ENCODE data around the gene ERG. TPM values are rescaled to one million over a fixed set of nuclear protein-coding genes. Genes with fewer than 3 reads are reported as not detected.

The ERG gene
- total RNA-seq, 2 donors from 2014 or later, result 2.5 to 6.7 TPM

DNA sequence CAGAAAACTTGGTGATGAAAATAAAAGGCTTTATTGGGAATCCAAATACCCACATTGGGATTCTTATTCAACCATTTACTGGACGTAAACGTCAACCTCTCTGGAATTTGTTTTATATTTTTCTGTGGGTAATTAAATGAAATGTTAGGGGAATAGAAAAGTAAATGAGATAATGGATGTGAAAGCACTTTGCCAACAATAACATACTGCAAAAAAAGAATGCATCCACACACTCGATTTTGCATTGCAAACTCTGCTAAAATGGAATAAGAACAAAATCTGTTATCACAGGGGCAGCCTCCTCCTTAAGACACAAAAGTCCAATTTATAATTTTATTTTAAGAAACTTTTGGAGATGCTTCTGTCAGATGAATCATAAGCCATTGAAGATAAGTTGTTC, 88.4 kb downstream of the ERG start:
- no peak for DNase-seq
- TF ChIP-seq, protein P1, sequence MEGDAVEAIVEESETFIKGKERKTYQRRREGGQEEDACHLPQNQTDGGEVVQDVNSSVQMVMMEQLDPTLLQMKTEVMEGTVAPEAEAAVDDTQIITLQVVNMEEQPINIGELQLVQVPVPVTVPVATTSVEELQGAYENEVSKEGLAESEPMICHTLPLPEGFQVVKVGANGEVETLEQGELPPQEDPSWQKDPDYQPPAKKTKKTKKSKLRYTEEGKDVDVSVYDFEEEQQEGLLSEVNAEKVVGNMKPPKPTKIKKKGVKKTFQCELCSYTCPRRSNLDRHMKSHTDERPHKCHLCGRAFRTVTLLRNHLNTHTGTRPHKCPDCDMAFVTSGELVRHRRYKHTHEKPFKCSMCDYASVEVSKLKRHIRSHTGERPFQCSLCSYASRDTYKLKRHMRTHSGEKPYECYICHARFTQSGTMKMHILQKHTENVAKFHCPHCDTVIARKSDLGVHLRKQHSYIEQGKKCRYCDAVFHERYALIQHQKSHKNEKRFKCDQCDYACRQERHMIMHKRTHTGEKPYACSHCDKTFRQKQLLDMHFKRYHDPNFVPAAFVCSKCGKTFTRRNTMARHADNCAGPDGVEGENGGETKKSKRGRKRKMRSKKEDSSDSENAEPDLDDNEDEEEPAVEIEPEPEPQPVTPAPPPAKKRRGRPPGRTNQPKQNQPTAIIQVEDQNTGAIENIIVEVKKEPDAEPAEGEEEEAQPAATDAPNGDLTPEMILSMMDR (IDR thresholded peaks at IDR 0.05), result no peak
- intact Hi-C loops (cut with DNase I), result no loop called here
- no peaks in the 10 kb centered on the region for H3K27me3 ChIP-seq
- no peaks in the 10 kb centered on the region for H3K9me3 ChIP-seq
- H3K36me3 ChIP-seq, result no peaks in the 10 kb centered on the region
- H3K27ac ChIP-seq, result no peak overlapping the region
- H3K9ac ChIP-seq (ENCODE audit: low read depth in 2 of 2, low read length in 2 of 2), result no peak overlapping the region
- no peak overlapping the region for H3K4me3 ChIP-seq
- H3K4me1 ChIP-seq, result no peaks in the 10 kb centered on the region

DNA sequence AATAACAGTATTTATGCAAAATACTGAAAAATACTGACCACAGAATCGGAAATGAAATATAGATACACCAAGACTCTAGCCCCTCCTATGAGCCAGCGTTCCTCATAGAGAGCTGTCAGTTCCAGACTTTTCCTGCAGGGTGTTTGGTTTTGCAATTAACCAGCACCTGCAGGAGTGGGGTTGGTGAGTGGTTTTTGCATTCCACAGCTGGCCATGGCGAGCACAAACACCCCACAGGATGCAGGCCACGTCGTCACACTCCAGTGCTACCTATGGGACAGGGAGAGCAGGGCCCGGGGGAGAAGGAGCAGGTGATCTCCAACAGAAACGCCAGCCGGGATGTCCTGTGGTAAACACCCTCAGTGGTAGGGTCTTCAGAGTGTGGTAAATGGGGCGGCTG, 94.1 kb downstream of the ERG start:
- no peak overlapping the region for H3K4me3 ChIP-seq
- DNase-seq, result no peak
- no peak overlapping the region for H3K27ac ChIP-seq
- no peaks in the 10 kb centered on the region for H3K27me3 ChIP-seq
- no peaks in the 10 kb centered on the region for H3K4me1 ChIP-seq
- no peaks in the 10 kb centered on the region for H3K36me3 ChIP-seq
- no peaks in the 10 kb centered on the region for H3K9me3 ChIP-seq
- TF ChIP-seq, protein P1 (IDR thresholded peaks at IDR 0.05), result no peak
- intact Hi-C loops (cut with DNase I), result no loop called here
- H3K9ac ChIP-seq (ENCODE audit: low read depth in 2 of 2, low read length in 2 of 2), result no peak overlapping the region

DNA sequence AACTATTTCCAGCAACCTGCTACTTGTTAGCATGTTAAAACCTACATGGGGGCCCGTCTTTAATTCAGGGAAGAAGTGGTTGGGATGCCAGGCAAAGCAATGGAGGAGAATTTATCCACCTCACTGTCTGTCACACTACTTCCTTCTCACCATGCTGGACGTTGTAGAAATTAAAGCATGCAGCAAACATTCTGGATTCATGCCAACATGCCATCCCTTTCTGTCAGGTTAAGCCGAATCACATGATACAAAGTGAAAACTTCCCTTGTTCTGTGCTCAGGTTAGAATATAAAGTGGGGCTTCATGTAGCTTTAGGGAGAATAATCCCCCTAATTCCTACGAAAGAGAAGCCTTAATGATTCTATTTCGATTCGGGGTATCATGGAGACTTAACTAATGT, 95.5 kb downstream of the ERG start:
- Histone ChIP-seq H3K4me3 (no peak overlapping the region), H3K27ac (no peak overlapping the region), H3K4me1 (no peaks in the 10 kb centered on the region), H3K27me3 (no peaks in the 10 kb centered on the region), H3K36me3 (no peaks in the 10 kb centered on the region), H3K9me3 (no peaks in the 10 kb centered on the region), H3K9ac (ENCODE audit: low read depth in 2 of 2, low read length in 2 of 2) (no peak overlapping the region)
- no peak for DNase-seq
- intact Hi-C loops (cut with DNase I), result no loop called here
- TF ChIP-seq, protein P1 (IDR thresholded peaks at IDR 0.05), result no peak

DNA sequence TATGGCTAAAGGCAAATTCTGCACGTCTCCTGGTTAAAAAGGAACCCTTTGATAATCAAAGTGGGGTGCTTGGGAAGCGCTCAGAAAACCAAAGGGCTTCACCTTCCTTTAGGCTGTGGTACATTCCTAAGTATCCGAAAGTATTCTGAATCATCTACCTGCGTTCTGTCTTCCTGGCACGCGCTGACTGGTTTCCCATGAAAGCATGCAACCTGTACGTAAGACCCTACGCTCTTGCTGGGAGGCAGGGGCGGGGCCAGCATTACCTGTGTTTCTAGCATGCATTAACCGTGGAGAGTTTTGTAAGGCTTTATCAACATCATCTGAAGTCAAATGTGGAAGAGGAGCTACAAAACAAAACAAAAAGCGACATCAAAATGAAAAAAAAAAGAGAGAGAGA, 96.0 kb downstream of the ERG start:
- no peaks in the 10 kb centered on the region for H3K36me3 ChIP-seq
- TF ChIP-seq, protein P1 (IDR thresholded peaks at IDR 0.05), result no peak
- H3K9me3 ChIP-seq, result no peaks in the 10 kb centered on the region
- no peak overlapping the region for H3K27ac ChIP-seq
- H3K4me1 ChIP-seq, result no peaks in the 10 kb centered on the region
- DNase-seq, result no peak
- no peak overlapping the region for H3K4me3 ChIP-seq
- H3K27me3 ChIP-seq, result no peaks in the 10 kb centered on the region
- intact Hi-C loops (cut with DNase I), result no loop called here
- H3K9ac ChIP-seq (ENCODE audit: low read depth in 2 of 2, low read length in 2 of 2), result no peak overlapping the region

DNA sequence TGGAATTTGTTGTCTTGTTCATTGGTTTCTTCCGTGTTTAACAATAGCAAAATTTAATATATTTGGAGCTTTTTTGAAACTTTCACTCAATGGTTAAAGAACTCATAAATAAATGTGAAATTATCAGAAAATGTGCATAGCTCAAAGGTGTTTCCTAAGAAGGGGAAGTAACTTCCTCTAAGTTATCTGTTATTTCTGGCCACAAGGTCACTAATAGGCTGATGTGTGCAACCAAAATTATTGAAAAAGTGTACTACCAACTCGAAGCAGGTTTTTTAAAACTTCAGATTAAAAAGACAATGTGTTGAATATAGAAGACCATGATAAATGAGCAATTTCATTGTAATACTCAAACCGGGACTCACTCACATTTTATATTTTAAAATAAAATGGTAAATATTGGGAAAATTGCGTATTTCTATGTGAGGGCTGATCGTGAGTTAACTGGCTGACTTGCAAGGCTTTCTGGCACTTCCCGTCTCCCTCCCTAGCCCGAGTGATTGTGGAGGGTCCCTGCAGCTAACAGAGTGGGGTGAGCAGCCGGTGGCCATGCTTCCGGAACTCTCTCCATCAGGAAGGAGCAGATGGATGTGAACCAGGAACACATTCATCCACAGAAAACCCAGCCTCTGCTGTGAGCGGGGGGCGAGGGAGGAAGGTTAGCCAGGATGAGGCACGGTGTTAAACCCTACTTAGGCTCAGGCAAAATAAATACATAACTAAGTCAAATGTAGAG, 96.9 kb downstream of the ERG start:
- no peak overlapping the region for H3K27ac ChIP-seq
- TF ChIP-seq, protein P1 (IDR thresholded peaks at IDR 0.05), result no peak
- intact Hi-C loops (cut with DNase I), result no loop called here

More for the DNA sequence above, 96.9 kb downstream of the ERG start:
- H3K27me3 ChIP-seq, result no peaks in the 10 kb centered on the region
- no peaks in the 10 kb centered on the region for H3K4me1 ChIP-seq
- no peak overlapping the region for H3K4me3 ChIP-seq
- H3K9me3 ChIP-seq, result no peaks in the 10 kb centered on the region
- no peak for DNase-seq
- H3K9ac ChIP-seq (ENCODE audit: low read depth in 2 of 2, low read length in 2 of 2), result no peak overlapping the region
- no peaks in the 10 kb centered on the region for H3K36me3 ChIP-seq

Data from colonic mucosa (tissue), 4 donors.